Spinal cord (tissue), 10 donors: ENCODE results near the gene PLXDC2. TPM values are rescaled to one million over a fixed set of nuclear protein-coding genes. Genes with fewer than 3 reads are reported as not detected.

ENCODE experiments used
- DNase-seq, 6 donors: peaks; one replicate each; pipeline versions ENCODE4 v3.0.0 to v3.0.0-alpha.2; 2013 to 2015; ENCODE audit warnings: low spot score in 6 of 6, low read depth in 4 of 6
- H3K27ac ChIP-seq: one replicate; pipeline ENCODE4 v1.5.1; 2013; ENCODE audit warnings: low read depth, low read length, control low read depth
- H3K27me3 ChIP-seq: one replicate; pipeline ENCODE4 v1.6.1; 2013; ENCODE audit warnings: low read length; ENCODE audit not compliant: control insufficient read depth, insufficient read depth
- H3K36me3 ChIP-seq: one replicate; pipeline ENCODE4 v1.6.1; 2013; ENCODE audit warnings: low read length; ENCODE audit not compliant: control insufficient read depth, insufficient read depth
- H3K4me1 ChIP-seq: one replicate; pipeline ENCODE4 v1.6.1; 2013; ENCODE audit warnings: low read length; ENCODE audit not compliant: control insufficient read depth, insufficient read depth
- H3K4me3 ChIP-seq: one replicate; pipeline ENCODE4 v1.5.1; 2013; ENCODE audit warnings: low read depth, low read length, control low read depth
- H3K9me3 ChIP-seq: one replicate; pipeline ENCODE4 v1.6.1; 2013; ENCODE audit warnings: low read length; ENCODE audit not compliant: control insufficient read depth, insufficient read depth
- WGBS: methylation state at CpG from one replicate; pipeline ENCODE4 v1.1.5; 2013; ENCODE audit warnings: missing lambda C conversion rate; ENCODE audit not compliant: insufficient coverage; 5-methylcytosine and 5-hydroxymethylcytosine counted together
- polyA plus RNA-seq, 2 donors: library from polyadenylated mRNA; unstranded; fragments of 120-200 nt; gene quantifications; one replicate each; pipeline ENCODE4 v1.2.1, GENCODE V29; 2013; ENCODE audit not compliant: insufficient read length in 2 of 2
- total RNA-seq, 2 donors: library from RNA; depleted of rRNA in 1 of 2; stranded (reverse); fragments of 120-200 nt in 1 of 2; fragments of >200 nt in 1 of 2; gene quantifications; one replicate each; pipeline versions ENCODE4 v1.2.3 to v1.2.4, GENCODE V29; 2013 to 2014
- donor health status: healthy.

The PLXDC2 gene
- total and polyA plus RNA-seq, 4 donors, result 25.3 to 83.1 (median 55.7) TPM

DNA sequence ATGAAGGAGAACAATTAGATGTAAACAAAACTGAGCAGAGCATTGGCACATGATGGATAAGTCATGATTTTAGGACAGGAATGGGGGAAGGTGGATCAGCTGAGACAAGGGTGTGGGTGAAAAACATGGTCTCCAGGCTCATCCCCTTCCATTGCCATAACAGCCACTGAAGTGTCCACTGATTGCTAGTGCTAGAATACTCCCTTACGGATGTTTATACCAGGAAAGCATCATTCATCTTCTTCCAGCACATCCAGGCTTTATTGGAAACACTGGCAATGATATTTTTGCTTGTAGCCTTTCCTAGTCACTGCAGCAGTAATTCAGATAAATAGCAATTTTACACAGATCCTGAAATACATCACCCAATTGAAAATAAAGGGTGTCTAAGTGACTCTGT is 259.5 kb downstream of the PLXDC2 start:
- DNase-seq, result no peak
- peaks cover 2% of the 10 kb centered on the region for H3K9me3 ChIP-seq
- WGBS, result 100% methylated on average over 1 of the region's 1 CpG
- no peaks in the 10 kb centered on the region for H3K4me1 ChIP-seq
- H3K4me3 ChIP-seq, result no peak overlapping the region
- no peaks in the 10 kb centered on the region for H3K27me3 ChIP-seq
- H3K36me3 ChIP-seq, result no peaks in the 10 kb centered on the region
- no peak overlapping the region for H3K27ac ChIP-seq

DNA sequence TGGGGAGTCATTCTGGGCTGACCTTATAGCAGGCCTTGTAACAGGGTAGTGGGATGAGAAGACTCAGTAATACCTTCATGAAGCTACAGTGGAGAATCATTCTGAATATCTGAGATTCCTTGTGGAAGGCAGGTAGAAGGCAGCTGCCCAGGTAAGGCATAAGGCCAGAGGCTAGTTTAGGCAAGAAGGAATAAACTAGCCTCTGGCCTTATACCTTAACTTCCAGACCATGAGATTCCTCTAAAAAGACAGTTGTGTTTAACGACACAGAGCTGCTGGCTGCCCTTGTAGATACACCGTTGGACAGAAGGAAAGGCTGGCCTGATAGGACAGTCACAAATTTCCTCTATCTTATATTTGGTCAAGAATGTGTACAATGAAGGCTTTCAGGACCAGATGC is 268.2 kb downstream of the PLXDC2 start:
- Histone ChIP-seq H3K27me3 (no peaks in the 10 kb centered on the region), H3K9me3 (peaks cover 2% of the 10 kb centered on the region), H3K36me3 (no peaks in the 10 kb centered on the region), H3K4me1 (no peaks in the 10 kb centered on the region), H3K27ac (no peak overlapping the region), H3K4me3 (no peak overlapping the region)
- no peak for DNase-seq
- WGBS, result 80% methylated on average over 1 of the region's 2 CpGs

- H3K27me3 ChIP-seq, result no peaks in the 10 kb centered on the region
- no peak overlapping the region for H3K4me3 ChIP-seq
- peak in 2 of 6 donors; percentile 28 to 30 for DNase-seq
- H3K9me3 ChIP-seq, result no peaks in the 10 kb centered on the region
- no peaks in the 10 kb centered on the region for H3K36me3 ChIP-seq
- WGBS, result 33% methylated on average over 2 of the region's 5 CpGs
- no peaks in the 10 kb centered on the region for H3K4me1 ChIP-seq
- H3K27ac ChIP-seq, result no peak overlapping the region
Measured at GRCh38 chr10:20085115-20085514, 268.9 kb downstream of the PLXDC2 start.

- DNase-seq, result no peak
- Histone ChIP-seq H3K27ac (no peak overlapping the region), H3K4me1 (no peaks in the 10 kb centered on the region), H3K36me3 (no peaks in the 10 kb centered on the region), H3K4me3 (no peak overlapping the region), H3K9me3 (no peaks in the 10 kb centered on the region), H3K27me3 (no peaks in the 10 kb centered on the region)
- WGBS, result no CpG with 5 or more reads among the region's 2 CpGs
Measured at GRCh38 chr10:20087353-20087752, 271.1 kb downstream of the PLXDC2 start.

DNA sequence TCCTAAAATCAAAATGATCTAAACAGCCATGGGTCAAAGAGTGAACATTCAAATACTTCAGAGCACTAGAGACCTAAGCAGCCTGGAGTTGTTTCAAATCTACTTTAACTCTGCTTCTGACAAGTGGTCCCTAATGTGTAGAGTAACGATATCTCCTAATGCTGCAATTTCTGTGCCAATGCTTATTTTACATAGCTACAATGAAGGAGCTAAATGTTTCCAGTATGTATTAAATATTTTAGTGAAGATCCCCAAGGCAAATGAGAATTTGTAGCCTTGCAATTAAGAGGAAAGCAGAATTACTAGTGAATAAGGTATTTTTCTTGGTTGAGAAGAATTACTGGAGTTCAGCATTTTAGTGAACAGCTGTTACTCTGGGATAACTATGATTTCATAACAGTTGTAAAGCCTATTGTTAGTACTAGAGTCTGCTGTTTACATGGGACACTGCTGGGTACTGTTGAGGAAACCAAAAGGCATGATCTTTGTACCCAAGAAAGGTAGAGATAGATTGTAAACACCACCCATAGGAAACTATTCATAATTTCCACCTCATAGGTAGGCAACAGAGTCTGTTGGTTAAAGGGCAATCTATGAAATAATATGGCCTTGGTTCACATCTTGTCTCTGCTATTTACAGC is 271.9 kb downstream of the PLXDC2 start:
- Histone ChIP-seq H3K27me3 (no peaks in the 10 kb centered on the region), H3K9me3 (no peaks in the 10 kb centered on the region), H3K36me3 (no peaks in the 10 kb centered on the region), H3K27ac (no peak overlapping the region), H3K4me3 (no peak overlapping the region), H3K4me1 (no peaks in the 10 kb centered on the region)
- peak in 1 of 6 donors; percentile 77 for DNase-seq
- WGBS, result no CpG with 5 or more reads among the region's 1 CpG

DNA sequence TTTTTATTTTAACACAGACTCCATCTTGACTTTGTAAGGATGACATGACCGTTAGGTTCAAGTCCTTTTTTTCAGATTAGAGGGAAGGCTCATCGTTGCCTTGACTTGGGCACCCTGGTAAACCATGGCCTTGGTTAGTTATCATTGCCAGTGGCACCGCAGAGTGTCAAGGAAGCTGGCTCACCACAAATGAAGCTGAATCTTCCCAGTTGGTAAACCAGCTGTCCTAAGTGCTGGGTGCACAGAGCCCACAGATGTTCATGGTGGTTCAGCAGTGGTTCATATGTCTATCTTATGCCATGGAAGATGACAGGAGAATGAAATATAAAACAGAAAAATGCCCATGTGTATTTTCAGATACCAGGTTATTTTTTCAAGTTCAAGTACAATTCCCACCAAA is 273.6 kb downstream of the PLXDC2 start:
- WGBS, result 87% methylated on average over 3 of the region's 3 CpGs
- H3K9me3 ChIP-seq, result no peaks in the 10 kb centered on the region
- no peaks in the 10 kb centered on the region for H3K27me3 ChIP-seq
- no peak for DNase-seq
- H3K27ac ChIP-seq, result no peak overlapping the region
- no peaks in the 10 kb centered on the region for H3K36me3 ChIP-seq
- no peak overlapping the region for H3K4me3 ChIP-seq
- no peaks in the 10 kb centered on the region for H3K4me1 ChIP-seq

- no peaks in the 10 kb centered on the region for H3K9me3 ChIP-seq
- no peak for DNase-seq
- 100% methylated on average over 2 of the region's 3 CpGs for WGBS
- no peaks in the 10 kb centered on the region for H3K36me3 ChIP-seq
- H3K27me3 ChIP-seq, result no peaks in the 10 kb centered on the region
- no peak overlapping the region for H3K4me3 ChIP-seq
- no peaks in the 10 kb centered on the region for H3K4me1 ChIP-seq
- no peak overlapping the region for H3K27ac ChIP-seq
Measured at GRCh38 chr10:20090831-20091230, 274.6 kb downstream of the PLXDC2 start.

DNA sequence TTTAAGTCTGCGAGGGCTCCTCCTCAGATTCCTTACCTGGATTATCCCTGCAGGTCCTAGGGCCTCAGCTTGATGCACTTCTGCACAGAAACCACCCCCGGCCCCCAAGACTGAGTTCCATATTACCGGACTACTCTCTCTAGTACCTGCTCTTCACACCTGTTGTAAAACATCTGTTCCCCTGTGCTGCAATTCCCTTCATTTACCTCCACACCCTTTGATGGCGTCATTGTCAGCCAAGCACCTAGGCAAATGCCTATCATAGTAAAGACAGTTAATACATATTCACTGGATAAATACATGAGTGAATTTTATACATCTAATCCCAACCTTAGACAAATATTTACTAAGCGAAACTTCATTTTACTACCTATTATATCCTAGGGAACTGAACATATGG is 275.5 kb downstream of the PLXDC2 start:
- WGBS, result 93% methylated on average over 3 of the region's 5 CpGs
- Histone ChIP-seq H3K4me3 (no peak overlapping the region), H3K4me1 (no peaks in the 10 kb centered on the region), H3K27ac (no peak overlapping the region), H3K27me3 (no peaks in the 10 kb centered on the region), H3K36me3 (no peaks in the 10 kb centered on the region), H3K9me3 (no peaks in the 10 kb centered on the region)
- no peak for DNase-seq

GRCh38 chr10:20093600-20093999 is 277.4 kb downstream of the PLXDC2 start:
- Histone ChIP-seq H3K27ac (no peak overlapping the region), H3K9me3 (no peaks in the 10 kb centered on the region), H3K4me3 (no peak overlapping the region), H3K36me3 (no peaks in the 10 kb centered on the region), H3K4me1 (no peaks in the 10 kb centered on the region), H3K27me3 (no peaks in the 10 kb centered on the region)
- no peak for DNase-seq
- WGBS, result no CpG with 5 or more reads among the region's 5 CpGs

DNA sequence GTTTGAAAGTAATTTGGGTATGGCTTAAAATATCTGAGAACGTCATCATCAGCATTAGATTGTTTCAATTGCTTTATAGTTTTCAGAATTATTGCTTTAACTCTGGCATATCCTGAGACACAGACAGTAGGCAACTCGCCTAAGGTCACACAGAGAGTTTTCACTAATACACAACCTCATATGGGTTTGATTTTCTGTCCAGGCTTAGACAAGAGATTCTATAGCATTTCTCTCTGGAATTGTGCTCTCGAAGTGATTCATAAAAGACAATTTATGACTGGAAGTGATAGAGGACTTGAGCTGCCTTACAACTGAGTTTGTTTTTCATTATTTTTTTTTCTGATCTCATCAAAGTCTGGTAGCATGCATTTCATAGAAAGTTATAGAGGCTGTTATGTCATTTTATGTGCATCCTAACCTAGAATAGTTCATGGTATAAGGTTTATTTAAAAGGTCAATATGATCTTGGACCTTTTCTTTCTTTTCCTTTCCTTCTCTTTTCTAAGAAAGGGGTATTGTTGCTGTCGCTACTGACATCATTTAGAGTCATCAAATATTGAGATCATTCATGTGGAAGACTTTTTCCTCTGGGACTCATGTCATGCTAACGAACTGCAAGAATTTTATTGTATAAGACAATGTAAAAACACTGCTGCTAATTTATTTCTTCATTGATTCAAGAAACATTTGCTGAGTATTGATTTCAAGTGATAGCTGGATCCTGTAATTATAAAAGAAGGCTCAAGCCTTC is 278.2 kb downstream of the PLXDC2 start:
- no peaks in the 10 kb centered on the region for H3K36me3 ChIP-seq
- peak overlapping the region; percentile 6 for H3K27ac ChIP-seq
- no peaks in the 10 kb centered on the region for H3K27me3 ChIP-seq
- no peak overlapping the region for H3K4me3 ChIP-seq
- H3K4me1 ChIP-seq, result no peaks in the 10 kb centered on the region
- no CpG with 5 or more reads among the region's 5 CpGs for WGBS
- no peaks in the 10 kb centered on the region for H3K9me3 ChIP-seq
- no peak for DNase-seq
